Mesendoderm (in vitro differentiated cells): Measurements from ENCODE around the gene ACOX3.

Experiments
- DNase-seq: peaks from one replicate; pipeline ENCODE4 v3.0.0; 2013
- H2AK5ac ChIP-seq: 2 replicates; pipeline ENCODE4 v1.6.1; 2013; ENCODE audit warnings: low read length, inconsistent platforms
- H2BK120ac ChIP-seq: 2 replicates; pipeline ENCODE4 v1.6.1; 2013; ENCODE audit warnings: low read depth, mild to moderate bottlenecking, low read length, moderate library complexity, mixed read lengths
- H2BK15ac ChIP-seq: replicated peaks from 2 replicates; pipeline ENCODE4 v1.6.1; 2013; ENCODE audit warnings: low read depth, mild to moderate bottlenecking, moderate library complexity
- H2BK5ac ChIP-seq: 2 replicates; pipeline ENCODE4 v1.6.1; 2013; ENCODE audit warnings: low read length, inconsistent platforms
- H3K18ac ChIP-seq: 2 replicates; pipeline ENCODE4 v1.6.1; 2013; ENCODE audit warnings: mild to moderate bottlenecking, low read length, mixed read lengths
- H3K23ac ChIP-seq: one replicate; pipeline ENCODE4 v1.6.1; 2013; ENCODE audit warnings: low read length
- H3K27ac ChIP-seq: 2 replicates; pipeline ENCODE4 v1.5.1; 2013; ENCODE audit warnings: low read depth, mild to moderate bottlenecking, inconsistent platforms, low read length, moderate library complexity
- H3K27me3 ChIP-seq: 2 replicates; pipeline ENCODE4 v1.6.1; 2013; ENCODE audit warnings: low read length, control low read depth, mild to moderate bottlenecking, inconsistent platforms; ENCODE audit not compliant: insufficient read depth, poor library complexity
- H3K36me3 ChIP-seq: 2 replicates; pipeline ENCODE4 v1.6.1; 2013; ENCODE audit warnings: low read length, inconsistent platforms; ENCODE audit not compliant: control insufficient read depth, insufficient read depth
- H3K4ac ChIP-seq: one replicate; pipeline ENCODE4 v1.6.1; 2013; ENCODE audit warnings: low read depth, mild to moderate bottlenecking, low read length, moderate library complexity
- H3K4me1 ChIP-seq: 2 replicates; pipeline ENCODE4 v1.6.1; 2013; ENCODE audit warnings: low read depth, low read length, inconsistent platforms; ENCODE audit not compliant: control insufficient read depth
- H3K4me2 ChIP-seq: 2 replicates; pipeline ENCODE4 v1.6.1; 2013; ENCODE audit warnings: low read length
- H3K4me3 ChIP-seq: 2 replicates; pipeline ENCODE4 v1.5.1; 2013; ENCODE audit warnings: mild to moderate bottlenecking, low read length
- H3K56ac ChIP-seq: one replicate; pipeline ENCODE4 v1.6.1; 2013; ENCODE audit warnings: low read length
- H3K79me1 ChIP-seq: 2 replicates; pipeline ENCODE4 v1.6.1; 2013; ENCODE audit warnings: low read length, inconsistent platforms
- H3K79me2 ChIP-seq: 2 replicates; pipeline ENCODE4 v1.6.1; 2013; ENCODE audit warnings: mild to moderate bottlenecking, low read length; ENCODE audit not compliant: control insufficient read depth, insufficient read depth
- H3K9ac ChIP-seq: 2 replicates; pipeline ENCODE4 v1.6.1; 2013; ENCODE audit warnings: low read length, inconsistent platforms
- H4K5ac ChIP-seq: one replicate; pipeline ENCODE4 v1.6.1; 2013; ENCODE audit warnings: low read length
- H4K8ac ChIP-seq: one replicate; pipeline ENCODE4 v1.6.1; 2013; ENCODE audit warnings: low read depth, mild to moderate bottlenecking, control low read depth, low read length, moderate library complexity
- WGBS: extraction: QIAGEN DNeasy Blood & Tissue Kit; methylation state at CpG from one replicate; pipeline ENCODE4 v1.1.7; 2013; ENCODE audit warnings: low lambda C conversion rate, missing lambda C conversion rate; ENCODE audit not compliant: insufficient coverage; ENCODE audit errors: extremely low coverage; 5-methylcytosine and 5-hydroxymethylcytosine counted together

The ACOX3 gene

DNA sequence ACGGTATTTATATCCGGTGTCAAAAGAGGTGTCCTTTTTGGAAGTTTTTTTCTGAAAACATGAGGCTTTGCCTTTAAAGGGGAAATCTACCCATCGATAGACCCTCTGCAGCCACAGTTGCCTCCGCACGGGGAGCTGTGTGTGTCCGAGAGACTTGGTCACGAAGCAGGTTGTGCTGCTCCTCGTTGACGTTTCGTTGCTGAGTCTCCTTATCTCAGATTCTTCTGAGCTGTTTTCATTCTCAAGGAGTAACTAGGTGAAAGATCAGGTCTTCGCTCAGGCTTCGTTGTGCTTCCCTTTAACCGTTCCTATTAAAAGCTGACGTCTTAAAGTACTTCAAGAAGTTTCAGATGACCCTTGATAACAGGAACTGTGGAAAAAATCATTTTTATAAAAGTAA, 23.9 kb upstream of the ACOX3 start:
- peaks cover 2% of the 10 kb centered on the region for H3K36me3 ChIP-seq

DNA sequence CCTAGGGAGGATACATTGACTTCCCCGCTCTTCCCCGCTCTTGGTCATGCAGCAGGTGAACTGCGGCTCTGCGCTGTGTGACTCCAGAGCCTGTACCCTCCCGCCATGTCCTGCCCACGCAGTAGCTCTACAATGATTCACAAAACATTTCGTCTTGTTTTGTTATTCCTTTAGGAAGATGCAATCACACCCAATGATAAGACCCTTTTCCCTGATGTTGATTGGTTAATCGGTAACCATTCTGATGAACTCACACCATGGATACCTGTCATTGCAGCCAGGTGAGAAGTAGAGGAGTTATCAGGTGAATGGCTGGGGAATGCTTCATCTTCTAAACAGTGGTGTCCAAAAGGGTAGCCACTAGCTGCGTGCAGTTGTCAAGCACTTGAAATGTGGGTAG, 23.3 kb upstream of the ACOX3 start:
- no CpG with 5 or more reads among the region's 9 CpGs for WGBS
- Histone ChIP-seq H2BK15ac (no peak overlapping the region), H3K4me1 (no peaks in the 10 kb centered on the region), H3K9ac (no peak overlapping the region), H3K4me2 (no peak overlapping the region), H3K23ac (no peak overlapping the region), H3K79me2 (no peaks in the 10 kb centered on the region), H3K36me3 (peaks cover 2% of the 10 kb centered on the region), H3K27ac (no peak overlapping the region), H2BK5ac (no peak overlapping the region), H3K4ac (no peak overlapping the region), H3K18ac (no peak overlapping the region), H4K5ac (no peak overlapping the region), H3K56ac (no peak overlapping the region), H3K79me1 (no peaks in the 10 kb centered on the region), H4K8ac (no peak overlapping the region), H2BK120ac (no peak overlapping the region), H2AK5ac (no peak overlapping the region), H3K4me3 (no peak overlapping the region), H3K27me3 (no peaks in the 10 kb centered on the region)
- no peak for DNase-seq

More for the DNA sequence above, 23.9 kb upstream of the ACOX3 start:
- H3K9ac ChIP-seq, result no peak overlapping the region
- no peak overlapping the region for H4K5ac ChIP-seq
- no peak overlapping the region for H2BK120ac ChIP-seq
- no CpG with 5 or more reads among the region's 14 CpGs for WGBS
- no peak overlapping the region for H3K4me3 ChIP-seq
- no peak overlapping the region for H3K27ac ChIP-seq
- H3K4me1 ChIP-seq, result no peaks in the 10 kb centered on the region
- no peak overlapping the region for H3K56ac ChIP-seq
- no peak overlapping the region for H3K23ac ChIP-seq
- H3K27me3 ChIP-seq, result no peaks in the 10 kb centered on the region
- H2BK5ac ChIP-seq, result no peak overlapping the region
- no peak for DNase-seq
- no peak overlapping the region for H2BK15ac ChIP-seq
- no peak overlapping the region for H4K8ac ChIP-seq
- no peak overlapping the region for H3K4ac ChIP-seq
- H3K79me1 ChIP-seq, result no peaks in the 10 kb centered on the region
- H3K18ac ChIP-seq, result no peak overlapping the region
- H2AK5ac ChIP-seq, result no peak overlapping the region
- H3K79me2 ChIP-seq, result no peaks in the 10 kb centered on the region
- H3K4me2 ChIP-seq, result no peak overlapping the region

DNA sequence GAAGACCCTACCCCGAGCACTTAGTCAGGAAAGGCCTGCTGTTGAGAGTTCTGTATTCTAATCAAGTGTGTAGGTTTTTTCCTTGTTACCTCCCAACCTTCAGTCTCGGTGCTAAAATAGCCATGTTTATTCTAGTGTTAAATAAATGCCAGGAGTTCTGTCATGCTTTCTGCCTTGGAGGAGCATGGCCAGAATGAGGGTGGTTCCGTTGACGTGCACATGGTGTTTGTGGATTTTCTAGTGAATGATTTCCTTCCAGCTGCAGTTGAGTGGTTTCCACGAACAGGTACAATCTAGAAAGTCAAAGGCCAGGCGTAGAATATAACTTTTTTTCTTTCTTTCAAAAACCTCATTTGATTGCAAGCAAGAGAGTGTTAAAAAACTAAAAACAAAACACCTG, 21.1 kb upstream of the ACOX3 start:
- no peak overlapping the region for H4K8ac ChIP-seq
- no CpG with 5 or more reads among the region's 6 CpGs for WGBS
- no peak overlapping the region for H3K9ac ChIP-seq
- H3K4me1 ChIP-seq, result no peaks in the 10 kb centered on the region
- no peak overlapping the region for H3K23ac ChIP-seq
- no peak overlapping the region for H3K4ac ChIP-seq
- no peaks in the 10 kb centered on the region for H3K79me2 ChIP-seq
- no peak overlapping the region for H3K56ac ChIP-seq
- DNase-seq, result no peak
- no peak overlapping the region for H2BK120ac ChIP-seq
- H2BK5ac ChIP-seq, result no peak overlapping the region
- H3K18ac ChIP-seq, result no peak overlapping the region
- H4K5ac ChIP-seq, result no peak overlapping the region
- H3K4me2 ChIP-seq, result no peak overlapping the region
- H2BK15ac ChIP-seq, result no peak overlapping the region
- H3K36me3 ChIP-seq, result peaks cover 3% of the 10 kb centered on the region
- no peaks in the 10 kb centered on the region for H3K27me3 ChIP-seq
- no peak overlapping the region for H3K4me3 ChIP-seq
- no peak overlapping the region for H3K27ac ChIP-seq
- no peaks in the 10 kb centered on the region for H3K79me1 ChIP-seq
- H2AK5ac ChIP-seq, result no peak overlapping the region

DNA sequence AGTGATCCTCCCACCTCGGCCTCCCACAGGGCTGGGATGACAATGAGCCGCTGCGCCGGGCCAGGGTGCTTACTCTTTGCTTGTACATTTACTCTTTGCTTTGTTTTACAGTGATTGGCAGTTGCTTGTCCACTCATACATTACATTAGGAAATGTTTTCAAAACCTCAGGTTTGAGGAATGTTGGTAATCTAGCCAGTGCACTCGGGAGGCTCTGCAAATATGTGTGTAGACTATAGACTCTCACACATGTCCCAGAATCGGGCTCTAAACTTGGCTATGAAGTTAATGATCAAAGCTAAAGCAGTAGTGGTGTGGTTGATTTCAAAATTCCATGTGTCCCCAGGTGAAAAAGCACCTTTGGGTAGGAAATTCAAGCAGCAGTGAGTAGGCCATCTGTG, 20.6 kb upstream of the ACOX3 start:
- Histone ChIP-seq H3K27ac (no peak overlapping the region), H3K4me2 (no peak overlapping the region), H3K18ac (no peak overlapping the region), H3K79me1 (no peaks in the 10 kb centered on the region), H2AK5ac (no peak overlapping the region), H4K5ac (no peak overlapping the region), H3K9ac (no peak overlapping the region), H3K4ac (no peak overlapping the region), H3K4me3 (no peak overlapping the region), H4K8ac (no peak overlapping the region), H2BK15ac (no peak overlapping the region), H3K4me1 (no peaks in the 10 kb centered on the region), H3K56ac (no peak overlapping the region), H2BK120ac (no peak overlapping the region), H3K23ac (no peak overlapping the region), H3K27me3 (no peaks in the 10 kb centered on the region), H2BK5ac (no peak overlapping the region), H3K79me2 (no peaks in the 10 kb centered on the region), H3K36me3 (peaks cover 3% of the 10 kb centered on the region)
- no CpG with 5 or more reads among the region's 6 CpGs for WGBS
- DNase-seq, result no peak

DNA sequence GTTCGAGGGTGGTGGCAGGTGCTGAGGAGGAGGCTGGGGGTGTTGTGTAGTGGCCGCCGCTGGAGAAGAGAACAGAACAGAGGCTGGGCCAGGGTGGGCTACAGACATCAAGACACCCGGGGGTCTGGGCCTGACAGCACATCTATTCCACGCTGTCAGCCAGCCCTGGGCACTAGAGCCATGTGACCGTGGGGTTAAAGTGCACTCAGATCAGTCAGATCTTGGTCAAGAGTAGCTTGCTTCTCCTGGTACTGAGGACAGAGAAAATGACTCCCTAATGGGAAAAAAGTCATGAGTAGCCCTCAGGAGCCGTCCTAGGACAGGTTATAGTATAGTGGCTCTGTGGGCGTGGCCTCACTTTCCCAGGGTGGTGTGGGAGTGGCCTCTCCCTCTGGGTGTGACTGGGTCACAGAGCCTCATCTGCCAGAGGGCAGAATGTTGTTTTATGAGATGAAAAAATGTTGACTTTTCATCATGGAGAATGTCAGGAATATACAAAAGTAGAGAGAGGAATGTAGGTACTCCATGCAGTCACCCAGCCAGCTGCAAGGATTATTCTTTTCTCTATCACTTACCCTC, 19.4 kb upstream of the ACOX3 start:
- H2BK15ac ChIP-seq, result no peak overlapping the region
- no peak overlapping the region for H3K9ac ChIP-seq
- no peak overlapping the region for H3K4me3 ChIP-seq
- H4K8ac ChIP-seq, result no peak overlapping the region
- WGBS, result no CpG with 5 or more reads among the region's 8 CpGs
- DNase-seq, result no peak
- H3K4ac ChIP-seq, result no peak overlapping the region
- peaks cover 1% of the 10 kb centered on the region for H3K36me3 ChIP-seq
- H2AK5ac ChIP-seq, result no peak overlapping the region
- H3K27ac ChIP-seq, result no peak overlapping the region
- H3K23ac ChIP-seq, result no peak overlapping the region
- H3K4me2 ChIP-seq, result no peak overlapping the region
- H3K27me3 ChIP-seq, result no peaks in the 10 kb centered on the region
- no peak overlapping the region for H2BK5ac ChIP-seq
- H2BK120ac ChIP-seq, result no peak overlapping the region
- H3K4me1 ChIP-seq, result no peaks in the 10 kb centered on the region
- no peaks in the 10 kb centered on the region for H3K79me2 ChIP-seq
- no peak overlapping the region for H3K56ac ChIP-seq
- H3K18ac ChIP-seq, result no peak overlapping the region
- H4K5ac ChIP-seq, result no peak overlapping the region
- no peaks in the 10 kb centered on the region for H3K79me1 ChIP-seq

DNA sequence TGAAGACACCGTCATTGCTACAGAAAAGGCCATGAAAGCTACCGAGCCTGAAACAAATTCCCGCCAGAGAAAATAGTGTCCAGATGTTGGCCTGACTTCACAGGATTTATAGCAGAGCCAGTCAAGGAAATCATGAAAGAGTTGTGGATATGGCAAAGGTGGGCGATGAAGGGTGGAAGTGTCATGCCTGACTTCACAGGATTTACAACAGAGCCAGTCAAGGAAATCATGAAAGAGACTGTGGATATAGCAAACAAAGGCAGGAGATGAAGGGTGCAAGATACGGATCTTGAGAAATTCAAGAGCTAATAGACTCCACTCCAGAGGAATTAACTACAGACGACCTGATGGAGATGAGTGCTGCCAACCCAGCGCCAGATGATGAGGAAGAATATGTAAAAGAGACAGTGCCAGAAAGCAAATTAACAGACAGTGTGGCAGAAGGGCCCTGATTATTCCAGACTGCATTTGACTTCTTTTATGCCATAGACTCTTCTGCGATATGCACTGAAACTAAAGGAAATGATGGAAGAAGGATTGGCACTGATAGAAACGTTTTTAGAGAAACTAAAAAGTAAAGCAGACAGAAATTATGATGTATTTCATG, 17.2 kb upstream of the ACOX3 start:
- no peak overlapping the region for H4K5ac ChIP-seq
- no peak overlapping the region for H2AK5ac ChIP-seq
- no peak overlapping the region for H2BK120ac ChIP-seq
- no peak overlapping the region for H3K4ac ChIP-seq
- H3K56ac ChIP-seq, result no peak overlapping the region
- no peak overlapping the region for H3K18ac ChIP-seq
- H3K9ac ChIP-seq, result no peak overlapping the region
- peaks cover 1% of the 10 kb centered on the region for H3K36me3 ChIP-seq
- H2BK5ac ChIP-seq, result no peak overlapping the region
- no CpG with 5 or more reads among the region's 9 CpGs for WGBS
- H3K23ac ChIP-seq, result no peak overlapping the region
- DNase-seq, result no peak
- no peaks in the 10 kb centered on the region for H3K79me2 ChIP-seq
- H2BK15ac ChIP-seq, result no peak overlapping the region
- no peak overlapping the region for H3K27ac ChIP-seq
- H3K4me2 ChIP-seq, result no peak overlapping the region
- H3K79me1 ChIP-seq, result no peaks in the 10 kb centered on the region
- H4K8ac ChIP-seq, result no peak overlapping the region
- no peak overlapping the region for H3K4me3 ChIP-seq
- H3K4me1 ChIP-seq, result no peaks in the 10 kb centered on the region
- no peaks in the 10 kb centered on the region for H3K27me3 ChIP-seq
